Measurements from ENCODE around the gene DERL3.

DERL3 gene

GRCh38 chr22:23831781-23832180, 7.0 kb downstream of the DERL3 start:
- peaks cover 6% of the 10 kb centered on the region for H4K20me1 ChIP-seq (ENCODE audit: insufficient read depth, low read length, poor library complexity, severe bottlenecking)
- H3F3A ChIP-seq (ENCODE audit: low read depth), result no peaks in the 10 kb centered on the region
- H3K9me3 ChIP-seq (ENCODE audit: insufficient read depth, low read depth, low read length), result no peaks in the 10 kb centered on the region
- no peak overlapping the region for H2AFZ ChIP-seq (ENCODE audit: low read length)
- H3K9ac ChIP-seq (ENCODE audit: low read depth, low read length, poor library complexity, severe bottlenecking), result no peak overlapping the region
- no peak for TF ChIP-seq CTCF (conservative IDR thresholded peaks at IDR 0.05; ENCODE audit: low read length)
- no peak for TF ChIP-seq EZH2phosphoT487 (IDR thresholded peaks at IDR 0.05; ENCODE audit: borderline replicate concordance)
- peaks cover 85% of the 10 kb centered on the region; the same call in 1 of the 2 replicates for H3K36me3 ChIP-seq (ENCODE audit: insufficient read depth, low read length)
- peaks cover 13% of the 10 kb centered on the region; the same call in 1 of the 2 replicates for H3K79me2 ChIP-seq (ENCODE audit: insufficient read depth, low read length)
- no peaks in the 10 kb centered on the region for H3K27me3 ChIP-seq (ENCODE audit: insufficient read depth, low read length, poor library complexity, severe bottlenecking)
- H3K9me2 ChIP-seq (replicated peaks; ENCODE audit: low read depth, low read length), result no peaks in the 10 kb centered on the region
- H3K4me2 ChIP-seq (ENCODE audit: low read depth, low read length, poor library complexity, severe bottlenecking), result no peak overlapping the region
- H3K4me1 ChIP-seq (ENCODE audit: insufficient read depth, low read length, poor library complexity, severe bottlenecking), result no peaks in the 10 kb centered on the region
- H3K4me3 ChIP-seq (ENCODE audit: low read length, poor library complexity, severe bottlenecking), result no peak overlapping the region

GRCh38 chr22:23831261-23831660, 7.5 kb downstream of the DERL3 start:
- H3K9me2 ChIP-seq (replicated peaks; ENCODE audit: low read depth, low read length), result no peaks in the 10 kb centered on the region
- H3K27me3 ChIP-seq (ENCODE audit: insufficient read depth, low read length, poor library complexity, severe bottlenecking), result no peaks in the 10 kb centered on the region
- peaks cover 6% of the 10 kb centered on the region for H4K20me1 ChIP-seq (ENCODE audit: insufficient read depth, low read length, poor library complexity, severe bottlenecking)
- no peaks in the 10 kb centered on the region for H3K4me1 ChIP-seq (ENCODE audit: insufficient read depth, low read length, poor library complexity, severe bottlenecking)
- H3K9ac ChIP-seq (ENCODE audit: low read depth, low read length, poor library complexity, severe bottlenecking), result no peak overlapping the region
- H3K4me3 ChIP-seq (ENCODE audit: low read length, poor library complexity, severe bottlenecking), result no peak overlapping the region
- H3K9me3 ChIP-seq (ENCODE audit: insufficient read depth, low read depth, low read length), result no peaks in the 10 kb centered on the region
- H3K4me2 ChIP-seq (ENCODE audit: low read depth, low read length, poor library complexity, severe bottlenecking), result no peak overlapping the region
- peaks cover 10% of the 10 kb centered on the region; the same call in 1 of the 2 replicates for H3K79me2 ChIP-seq (ENCODE audit: insufficient read depth, low read length)
- no peaks in the 10 kb centered on the region for H3F3A ChIP-seq (ENCODE audit: low read depth)
- H3K36me3 ChIP-seq (ENCODE audit: insufficient read depth, low read length), result peaks cover 85% of the 10 kb centered on the region; the same call in 1 of the 2 replicates
- no peak for TF ChIP-seq EZH2phosphoT487 (IDR thresholded peaks at IDR 0.05; ENCODE audit: borderline replicate concordance)
- TF ChIP-seq CTCF (conservative IDR thresholded peaks at IDR 0.05; ENCODE audit: low read length), result no peak
- no peak overlapping the region for H2AFZ ChIP-seq (ENCODE audit: low read length)

- Histone ChIP-seq H3K4me3 (ENCODE audit: low read length, poor library complexity, severe bottlenecking) (no peak overlapping the region), H2AFZ (ENCODE audit: low read length) (no peak overlapping the region), H3K9me3 (ENCODE audit: insufficient read depth, low read depth, low read length) (no peaks in the 10 kb centered on the region), H3K27me3 (ENCODE audit: insufficient read depth, low read length, poor library complexity, severe bottlenecking) (no peaks in the 10 kb centered on the region), H3K36me3 (ENCODE audit: insufficient read depth, low read length) (peaks cover 83% of the 10 kb centered on the region; the same call in 1 of the 2 replicates), H3K9ac (ENCODE audit: low read depth, low read length, poor library complexity, severe bottlenecking) (no peak overlapping the region), H3K4me2 (ENCODE audit: low read depth, low read length, poor library complexity, severe bottlenecking) (no peak overlapping the region), H3K9me2 (replicated peaks; ENCODE audit: low read depth, low read length) (no peaks in the 10 kb centered on the region), H4K20me1 (ENCODE audit: insufficient read depth, low read length, poor library complexity, severe bottlenecking) (peaks cover 6% of the 10 kb centered on the region), H3F3A (ENCODE audit: low read depth) (no peaks in the 10 kb centered on the region), H3K4me1 (ENCODE audit: insufficient read depth, low read length, poor library complexity, severe bottlenecking) (no peaks in the 10 kb centered on the region), H3K79me2 (ENCODE audit: insufficient read depth, low read length) (peaks cover 10% of the 10 kb centered on the region; the same call in 1 of the 2 replicates)
- no peak for TF ChIP-seq CTCF (conservative IDR thresholded peaks at IDR 0.05; ENCODE audit: low read length)
- TF ChIP-seq EZH2phosphoT487 (IDR thresholded peaks at IDR 0.05; ENCODE audit: borderline replicate concordance), result no peak
Measured at GRCh38 chr22:23829845-23830372, 8.9 kb downstream of the DERL3 start.
